Measurements from ENCODE around the gene ARHGEF3.

Gene ARHGEF3

GRCh38 chr3:56787784-56788256 lies 13.9 kb downstream of the ARHGEF3 start:
- Histone ChIP-seq H3K27me3 (ENCODE audit: control insufficient read depth, insufficient read depth, low read length) (no peaks in the 10 kb centered on the region), H3K9ac (ENCODE audit: low read depth, low read length) (no peak overlapping the region), H3K4me1 (ENCODE audit: control insufficient read depth, insufficient read depth, low read length) (peaks cover 5% of the 10 kb centered on the region), H3K9me3 (ENCODE audit: control insufficient read depth, insufficient read depth, low read length) (no peaks in the 10 kb centered on the region), H3K36me3 (ENCODE audit: control insufficient read depth, insufficient read depth, low read length) (no peaks in the 10 kb centered on the region), H3K4me3 (ENCODE audit: low read depth, low read length) (no peak overlapping the region)

GRCh38 chr3:56787258-56787775 lies 14.4 kb downstream of the ARHGEF3 start:
- Histone ChIP-seq H3K4me1 (ENCODE audit: control insufficient read depth, insufficient read depth, low read length) (peaks cover 5% of the 10 kb centered on the region), H3K36me3 (ENCODE audit: control insufficient read depth, insufficient read depth, low read length) (no peaks in the 10 kb centered on the region), H3K9ac (ENCODE audit: low read depth, low read length) (no peak overlapping the region), H3K4me3 (ENCODE audit: low read depth, low read length) (no peak overlapping the region), H3K9me3 (ENCODE audit: control insufficient read depth, insufficient read depth, low read length) (no peaks in the 10 kb centered on the region), H3K27me3 (ENCODE audit: control insufficient read depth, insufficient read depth, low read length) (no peaks in the 10 kb centered on the region)

GRCh38 chr3:56785499-56785898 lies 16.2 kb downstream of the ARHGEF3 start:
- H3K4me1 ChIP-seq (ENCODE audit: control insufficient read depth, insufficient read depth, low read length) = peaks cover 5% of the 10 kb centered on the region
- no peak overlapping the region for H3K9ac ChIP-seq (ENCODE audit: low read depth, low read length)
- no peaks in the 10 kb centered on the region for H3K9me3 ChIP-seq (ENCODE audit: control insufficient read depth, insufficient read depth, low read length)
- no peaks in the 10 kb centered on the region for H3K36me3 ChIP-seq (ENCODE audit: control insufficient read depth, insufficient read depth, low read length)
- H3K4me3 ChIP-seq (ENCODE audit: low read depth, low read length) = no peak overlapping the region
- H3K27me3 ChIP-seq (ENCODE audit: control insufficient read depth, insufficient read depth, low read length) = no peaks in the 10 kb centered on the region

- no peaks in the 10 kb centered on the region for H3K36me3 ChIP-seq (ENCODE audit: control insufficient read depth, insufficient read depth, low read length)
- H3K4me3 ChIP-seq (ENCODE audit: low read depth, low read length) = no peak overlapping the region
- H3K27me3 ChIP-seq (ENCODE audit: control insufficient read depth, insufficient read depth, low read length) = no peaks in the 10 kb centered on the region
- H3K9me3 ChIP-seq (ENCODE audit: control insufficient read depth, insufficient read depth, low read length) = no peaks in the 10 kb centered on the region
- peaks cover 5% of the 10 kb centered on the region for H3K4me1 ChIP-seq (ENCODE audit: control insufficient read depth, insufficient read depth, low read length)
- H3K9ac ChIP-seq (ENCODE audit: low read depth, low read length) = no peak overlapping the region
Observed at GRCh38 chr3:56784448-56785001, 17.2 kb downstream of the ARHGEF3 start.

- Histone ChIP-seq H3K9me3 (ENCODE audit: control insufficient read depth, insufficient read depth, low read length) (no peaks in the 10 kb centered on the region), H3K36me3 (ENCODE audit: control insufficient read depth, insufficient read depth, low read length) (no peaks in the 10 kb centered on the region), H3K4me3 (ENCODE audit: low read depth, low read length) (no peak overlapping the region), H3K4me1 (ENCODE audit: control insufficient read depth, insufficient read depth, low read length) (peaks cover 5% of the 10 kb centered on the region), H3K27me3 (ENCODE audit: control insufficient read depth, insufficient read depth, low read length) (no peaks in the 10 kb centered on the region), H3K9ac (ENCODE audit: low read depth, low read length) (no peak overlapping the region)
Observed at GRCh38 chr3:56783644-56784447, 17.9 kb downstream of the ARHGEF3 start.

- Histone ChIP-seq H3K27me3 (ENCODE audit: control insufficient read depth, insufficient read depth, low read length) (no peaks in the 10 kb centered on the region), H3K9me3 (ENCODE audit: control insufficient read depth, insufficient read depth, low read length) (no peaks in the 10 kb centered on the region), H3K36me3 (ENCODE audit: control insufficient read depth, insufficient read depth, low read length) (no peaks in the 10 kb centered on the region), H3K4me1 (ENCODE audit: control insufficient read depth, insufficient read depth, low read length) (no peaks in the 10 kb centered on the region), H3K4me3 (ENCODE audit: low read depth, low read length) (no peak overlapping the region), H3K9ac (ENCODE audit: low read depth, low read length) (no peak overlapping the region)
Observed at GRCh38 chr3:56782906-56783305, 18.8 kb downstream of the ARHGEF3 start.

- H3K4me3 ChIP-seq (ENCODE audit: low read depth, low read length) = no peak overlapping the region
- H3K9ac ChIP-seq (ENCODE audit: low read depth, low read length) = no peak overlapping the region
- no peaks in the 10 kb centered on the region for H3K27me3 ChIP-seq (ENCODE audit: control insufficient read depth, insufficient read depth, low read length)
- no peaks in the 10 kb centered on the region for H3K4me1 ChIP-seq (ENCODE audit: control insufficient read depth, insufficient read depth, low read length)
- H3K36me3 ChIP-seq (ENCODE audit: control insufficient read depth, insufficient read depth, low read length) = no peaks in the 10 kb centered on the region
- no peaks in the 10 kb centered on the region for H3K9me3 ChIP-seq (ENCODE audit: control insufficient read depth, insufficient read depth, low read length)
Observed at GRCh38 chr3:56782215-56782614, 19.5 kb downstream of the ARHGEF3 start.

- Histone ChIP-seq H3K4me3 (ENCODE audit: low read depth, low read length) (no peak overlapping the region), H3K9ac (ENCODE audit: low read depth, low read length) (no peak overlapping the region), H3K27me3 (ENCODE audit: control insufficient read depth, insufficient read depth, low read length) (no peaks in the 10 kb centered on the region), H3K36me3 (ENCODE audit: control insufficient read depth, insufficient read depth, low read length) (no peaks in the 10 kb centered on the region), H3K9me3 (ENCODE audit: control insufficient read depth, insufficient read depth, low read length) (no peaks in the 10 kb centered on the region), H3K4me1 (ENCODE audit: control insufficient read depth, insufficient read depth, low read length) (no peaks in the 10 kb centered on the region)
Observed at GRCh38 chr3:56781762-56782161, 20.0 kb downstream of the ARHGEF3 start.

GRCh38 chr3:56780936-56781335 lies 20.8 kb downstream of the ARHGEF3 start:
- Histone ChIP-seq H3K9me3 (ENCODE audit: control insufficient read depth, insufficient read depth, low read length) (no peaks in the 10 kb centered on the region), H3K4me1 (ENCODE audit: control insufficient read depth, insufficient read depth, low read length) (no peaks in the 10 kb centered on the region), H3K9ac (ENCODE audit: low read depth, low read length) (no peak overlapping the region), H3K4me3 (ENCODE audit: low read depth, low read length) (no peak overlapping the region), H3K36me3 (ENCODE audit: control insufficient read depth, insufficient read depth, low read length) (no peaks in the 10 kb centered on the region), H3K27me3 (ENCODE audit: control insufficient read depth, insufficient read depth, low read length) (no peaks in the 10 kb centered on the region)

- H3K4me1 ChIP-seq (ENCODE audit: control insufficient read depth, insufficient read depth, low read length) = no peaks in the 10 kb centered on the region
- no peaks in the 10 kb centered on the region for H3K36me3 ChIP-seq (ENCODE audit: control insufficient read depth, insufficient read depth, low read length)
- H3K9ac ChIP-seq (ENCODE audit: low read depth, low read length) = no peak overlapping the region
- no peaks in the 10 kb centered on the region for H3K9me3 ChIP-seq (ENCODE audit: control insufficient read depth, insufficient read depth, low read length)
- no peaks in the 10 kb centered on the region for H3K27me3 ChIP-seq (ENCODE audit: control insufficient read depth, insufficient read depth, low read length)
- H3K4me3 ChIP-seq (ENCODE audit: low read depth, low read length) = no peak overlapping the region
Observed at GRCh38 chr3:56778893-56779292, 22.9 kb downstream of the ARHGEF3 start.

- Histone ChIP-seq H3K27me3 (ENCODE audit: control insufficient read depth, insufficient read depth, low read length) (no peaks in the 10 kb centered on the region), H3K9me3 (ENCODE audit: control insufficient read depth, insufficient read depth, low read length) (no peaks in the 10 kb centered on the region), H3K4me1 (ENCODE audit: control insufficient read depth, insufficient read depth, low read length) (no peaks in the 10 kb centered on the region), H3K36me3 (ENCODE audit: control insufficient read depth, insufficient read depth, low read length) (no peaks in the 10 kb centered on the region), H3K4me3 (ENCODE audit: low read depth, low read length) (no peak overlapping the region), H3K9ac (ENCODE audit: low read depth, low read length) (no peak overlapping the region)
Observed at GRCh38 chr3:56776556-56776950, 25.2 kb downstream of the ARHGEF3 start.
